22Rv1 (cell line): ENCODE data around the gene NUP93.

Source experiments
- CTCF ChIP-seq: fragments of 450-650 bp; IDR thresholded peaks from 2 replicates; pipeline ENCODE4 v1.5.1; 2017; ENCODE audit warnings: mild to moderate bottlenecking
- ZFX ChIP-seq: fragments of 450-650 bp; IDR thresholded peaks from 2 replicates; pipeline ENCODE4 v1.6.1; 2017; ENCODE audit warnings: antibody characterized with exemption, borderline replicate concordance

- TF ChIP-seq CTCF (no peak), ZFX (no peak)
Observed at GRCh38 chr16:56897026-56897799, 167.3 kb downstream of the NUP93 start.
